Stromal cell of bone marrow (primary cell): Measurements from ENCODE around the gene DMD.
"Not testable (repeated sequence)": the region's sequence is repeated elsewhere in the genome, so short reads cannot be mapped to it uniquely, and the experiment has no call there.

Source experiments
- DNase-seq: peaks from one replicate; pipeline ENCODE4 v3.0.0-alpha.2; 2012; ENCODE audit warnings: low read depth

The DMD gene

GRCh38 chrX:31421441-31421840 lies 1789.9 kb downstream of the DMD start:
- DNase-seq = no peak

GRCh38 chrX:31420711-31421151 lies 1790.6 kb downstream of the DMD start:
- DNase-seq = no peak

GRCh38 chrX:31420302-31420701 lies 1791.0 kb downstream of the DMD start:
- no peak for DNase-seq

GRCh38 chrX:31397119-31397518 lies 1814.2 kb downstream of the DMD start:
- peak; percentile 43 for DNase-seq

GRCh38 chrX:31392513-31392912 lies 1818.8 kb downstream of the DMD start:
- DNase-seq = no peak

- no peak for DNase-seq
These were observed 1822.4 kb downstream of the DMD start for GRCh38 chrX:31388946-31389345.

GRCh38 chrX:31384471-31384870 lies 1826.9 kb downstream of the DMD start:
- no peak for DNase-seq

GRCh38 chrX:31383991-31384390 lies 1827.4 kb downstream of the DMD start:
- no peak for DNase-seq

GRCh38 chrX:31378973-31379372 lies 1832.4 kb downstream of the DMD start:
- DNase-seq = not testable (repeated sequence)

- DNase-seq = not testable (repeated sequence)
These were observed 1833.5 kb downstream of the DMD start for GRCh38 chrX:31377821-31378220.

- DNase-seq = no peak
These were observed 1834.8 kb downstream of the DMD start for GRCh38 chrX:31376408-31377022.

GRCh38 chrX:31374786-31375185 lies 1836.6 kb downstream of the DMD start:
- no peak for DNase-seq

GRCh38 chrX:31371956-31372355 lies 1839.4 kb downstream of the DMD start:
- no peak for DNase-seq

GRCh38 chrX:31367816-31368215 lies 1843.5 kb downstream of the DMD start:
- no peak for DNase-seq

- DNase-seq = no peak
These were observed 1845.3 kb downstream of the DMD start for GRCh38 chrX:31366041-31366440.

GRCh38 chrX:31356275-31357212 lies 1854.8 kb downstream of the DMD start:
- no peak for DNase-seq

- no peak for DNase-seq
These were observed 1856.0 kb downstream of the DMD start for GRCh38 chrX:31355206-31355955.

- no peak for DNase-seq
These were observed 1858.3 kb downstream of the DMD start for GRCh38 chrX:31353095-31353494.

- DNase-seq = no peak
These were observed 1860.6 kb downstream of the DMD start for GRCh38 chrX:31350808-31351074.

GRCh38 chrX:31349515-31349914 lies 1861.8 kb downstream of the DMD start:
- no peak for DNase-seq

- no peak for DNase-seq
These were observed 1870.8 kb downstream of the DMD start for GRCh38 chrX:31340587-31340986.

- DNase-seq = no peak
These were observed 1872.4 kb downstream of the DMD start for GRCh38 chrX:31338991-31339350.

GRCh38 chrX:31337332-31337731 lies 1874.0 kb downstream of the DMD start:
- DNase-seq = no peak
